ENCODE measurements around the gene CMTM8.

Gene CMTM8

DNA sequence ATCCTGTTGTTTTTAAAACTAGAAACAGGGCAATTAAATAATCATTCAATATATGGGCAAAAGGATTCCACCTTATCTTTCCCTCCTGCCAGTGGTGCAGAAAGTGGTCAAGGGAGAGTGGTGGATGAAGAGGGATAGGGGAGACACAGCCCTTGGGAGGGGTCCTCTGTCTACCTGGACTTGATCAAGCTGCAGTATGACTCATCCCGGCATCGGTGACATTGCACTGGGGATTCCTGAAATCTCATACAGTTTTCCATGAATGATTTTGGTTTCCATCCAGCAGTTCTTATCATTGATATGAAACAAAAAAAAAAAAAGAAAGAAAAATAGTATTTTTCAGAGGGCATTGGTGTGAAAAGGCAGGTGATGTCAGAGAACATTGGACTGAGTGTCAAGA lies 62.9 kb downstream of the CMTM8 start:
- no peaks in the 10 kb centered on the region for H3K27me3 ChIP-seq (ENCODE audit: control insufficient read depth in 1 of 2, insufficient read depth in 2 of 2, low read length in 2 of 2)
- H3K4me3 ChIP-seq (ENCODE audit: low read depth in 1 of 2, low read length in 2 of 2), result no peak overlapping the region
- H3K9me3 ChIP-seq (ENCODE audit: low read length), result no peaks in the 10 kb centered on the region
- no peak overlapping the region for H3K27ac ChIP-seq (ENCODE audit: low read depth, low read length)
- H3K9ac ChIP-seq (ENCODE audit: low read length), result no peak overlapping the region
- no peaks in the 10 kb centered on the region for H3K4me1 ChIP-seq (ENCODE audit: insufficient read depth, low read length)
- H3K36me3 ChIP-seq (ENCODE audit: insufficient read depth, low read length), result no peaks in the 10 kb centered on the region

DNA sequence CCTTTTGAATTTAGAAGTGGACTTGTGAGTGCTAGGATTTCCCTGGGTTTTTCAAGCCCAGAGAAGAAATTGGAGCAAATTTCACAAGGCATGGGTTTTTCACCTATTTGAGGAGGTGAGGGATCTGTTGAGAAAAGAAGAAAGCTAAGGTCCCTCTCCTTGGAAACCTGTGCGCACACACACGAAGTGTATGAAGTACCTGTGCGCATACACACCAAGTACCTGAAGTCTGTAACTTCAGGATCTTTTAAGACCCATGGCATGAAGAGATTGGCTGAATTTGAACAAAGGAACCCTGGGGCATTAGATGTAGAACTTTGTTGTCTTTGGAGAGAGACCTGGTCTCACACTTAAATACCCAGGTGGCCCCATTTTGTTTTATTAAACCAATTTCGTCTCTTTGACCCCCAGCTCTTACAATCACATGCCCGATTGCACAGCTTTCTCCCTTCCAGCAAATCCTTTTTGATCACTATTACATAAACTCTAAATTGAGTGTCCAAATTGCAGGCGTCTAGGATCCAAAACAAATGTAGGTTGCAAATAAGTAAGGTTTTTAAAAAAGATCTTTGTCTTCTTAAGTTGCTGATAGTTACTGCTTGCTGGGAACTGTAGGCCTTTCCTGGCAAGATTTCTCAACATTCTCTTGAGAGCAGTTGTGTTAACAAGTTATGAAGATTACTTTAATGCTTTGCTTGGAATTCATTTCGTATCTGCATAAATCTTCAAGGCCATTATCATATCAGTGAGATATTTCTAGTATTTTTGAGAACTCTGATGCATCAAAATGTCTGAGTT lies 64.3 kb downstream of the CMTM8 start:
- Histone ChIP-seq H3K4me3 (ENCODE audit: low read depth in 1 of 2, low read length in 2 of 2) (no peak overlapping the region), H3K4me1 (ENCODE audit: insufficient read depth, low read length) (no peaks in the 10 kb centered on the region), H3K27me3 (ENCODE audit: control insufficient read depth in 1 of 2, insufficient read depth in 2 of 2, low read length in 2 of 2) (no peaks in the 10 kb centered on the region), H3K36me3 (ENCODE audit: insufficient read depth, low read length) (no peaks in the 10 kb centered on the region), H3K9ac (ENCODE audit: low read length) (no peak overlapping the region), H3K27ac (ENCODE audit: low read depth, low read length) (no peak overlapping the region), H3K9me3 (ENCODE audit: low read length) (no peaks in the 10 kb centered on the region)

DNA sequence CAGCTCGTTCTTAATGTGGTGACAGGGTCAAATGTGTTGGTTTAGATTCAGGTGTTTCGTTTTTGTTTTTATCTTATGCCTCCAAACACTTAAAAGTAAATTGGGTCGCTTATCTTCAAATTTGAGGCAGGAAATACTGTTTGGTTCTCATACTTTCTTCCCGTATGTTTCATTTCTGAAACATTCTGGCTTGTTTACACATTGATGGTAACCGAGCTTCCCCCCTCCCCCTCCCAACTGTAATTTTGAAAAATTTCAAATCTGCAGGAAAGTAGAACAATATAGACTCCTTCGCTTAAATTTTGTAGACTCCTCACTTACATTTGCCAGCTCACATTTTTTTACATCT lies 64.9 kb downstream of the CMTM8 start:
- no peaks in the 10 kb centered on the region for H3K9me3 ChIP-seq (ENCODE audit: low read length)
- no peaks in the 10 kb centered on the region for H3K4me1 ChIP-seq (ENCODE audit: insufficient read depth, low read length)
- H3K27me3 ChIP-seq (ENCODE audit: control insufficient read depth in 1 of 2, insufficient read depth in 2 of 2, low read length in 2 of 2), result no peaks in the 10 kb centered on the region
- H3K36me3 ChIP-seq (ENCODE audit: insufficient read depth, low read length), result no peaks in the 10 kb centered on the region
- no peak overlapping the region for H3K9ac ChIP-seq (ENCODE audit: low read length)
- H3K4me3 ChIP-seq (ENCODE audit: low read depth in 1 of 2, low read length in 2 of 2), result no peak overlapping the region
- H3K27ac ChIP-seq (ENCODE audit: low read depth, low read length), result no peak overlapping the region

DNA sequence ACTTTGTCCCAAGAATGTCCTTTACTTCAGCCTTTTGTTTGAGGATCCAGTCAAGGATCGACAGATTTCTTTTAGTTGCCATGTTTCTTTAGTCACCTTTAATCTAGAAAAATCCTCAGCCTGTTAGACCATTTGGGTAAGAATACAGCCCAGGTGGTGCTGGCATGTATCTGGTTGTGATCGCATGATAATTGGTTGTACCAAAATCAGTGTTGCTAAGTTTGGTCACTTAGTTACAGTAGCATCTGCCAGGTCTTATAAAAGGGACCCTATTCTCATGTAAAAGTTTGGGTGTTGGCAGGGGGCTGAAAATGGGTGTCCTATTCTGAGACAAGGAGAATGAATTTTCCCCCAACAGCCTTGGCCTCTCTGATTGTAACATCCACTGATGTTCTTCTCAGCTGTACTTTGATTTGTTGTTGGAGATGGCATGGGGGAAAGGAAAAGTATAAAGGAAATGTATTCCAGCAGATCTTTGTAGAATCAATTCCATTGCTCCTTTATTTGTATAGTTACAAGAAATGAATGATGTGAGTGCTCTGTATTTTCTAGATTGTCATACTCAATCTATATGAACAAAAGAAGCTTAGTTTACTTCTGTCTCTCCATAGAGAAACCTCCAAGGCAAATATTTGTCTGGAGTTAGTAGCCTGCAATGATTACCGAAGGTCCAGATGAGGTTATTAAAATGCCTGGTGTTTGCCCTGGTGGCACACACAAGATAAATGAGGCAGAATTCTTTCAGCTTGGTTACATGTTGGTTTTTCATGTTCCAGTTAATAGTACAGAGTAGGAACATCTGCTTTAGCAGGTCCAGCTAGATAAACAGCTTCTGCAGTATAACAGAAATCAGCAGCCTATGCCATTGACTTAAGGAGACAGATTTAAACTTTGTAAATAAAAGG lies 65.7 kb downstream of the CMTM8 start:
- Histone ChIP-seq H3K9ac (ENCODE audit: low read length) (no peak overlapping the region), H3K27ac (ENCODE audit: low read depth, low read length) (no peak overlapping the region)

DNA sequence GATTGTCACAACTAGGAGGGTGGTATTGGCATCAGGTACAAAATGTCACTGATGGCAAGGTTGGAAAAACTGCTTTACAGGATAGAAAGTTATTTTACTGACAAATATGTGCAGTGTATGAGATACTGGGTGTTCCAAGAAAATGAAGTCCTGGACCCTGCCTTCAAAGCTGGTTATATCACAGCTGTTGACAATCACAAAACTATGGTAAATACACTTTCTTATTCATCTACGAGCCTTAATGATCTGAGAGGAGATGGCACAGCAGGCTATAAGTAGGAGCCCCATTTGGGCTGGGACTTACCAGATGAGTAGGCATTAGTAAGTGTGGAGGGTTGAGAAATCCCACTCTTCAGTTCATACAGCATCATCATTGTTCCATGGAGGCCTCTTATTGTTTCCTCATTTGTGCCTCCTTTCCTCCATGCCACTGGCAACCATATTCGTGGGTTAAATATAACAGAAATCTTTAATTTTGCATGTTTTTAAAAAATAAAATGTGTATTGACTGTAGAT lies 66.9 kb downstream of the CMTM8 start:
- H3K36me3 ChIP-seq (ENCODE audit: insufficient read depth, low read length), result no peaks in the 10 kb centered on the region
- H3K4me1 ChIP-seq (ENCODE audit: insufficient read depth, low read length), result no peaks in the 10 kb centered on the region
- no peaks in the 10 kb centered on the region for H3K27me3 ChIP-seq (ENCODE audit: control insufficient read depth in 1 of 2, insufficient read depth in 2 of 2, low read length in 2 of 2)
- no peak overlapping the region for H3K9ac ChIP-seq (ENCODE audit: low read length)
- no peak overlapping the region for H3K27ac ChIP-seq (ENCODE audit: low read depth, low read length)
- no peak overlapping the region for H3K4me3 ChIP-seq (ENCODE audit: low read depth in 1 of 2, low read length in 2 of 2)
- no peaks in the 10 kb centered on the region for H3K9me3 ChIP-seq (ENCODE audit: low read length)

More for the DNA sequence above, 65.7 kb downstream of the CMTM8 start:
- Histone ChIP-seq H3K9me3 (ENCODE audit: low read length) (no peaks in the 10 kb centered on the region), H3K36me3 (ENCODE audit: insufficient read depth, low read length) (no peaks in the 10 kb centered on the region), H3K27me3 (ENCODE audit: control insufficient read depth in 1 of 2, insufficient read depth in 2 of 2, low read length in 2 of 2) (no peaks in the 10 kb centered on the region), H3K4me3 (ENCODE audit: low read depth in 1 of 2, low read length in 2 of 2) (no peak overlapping the region), H3K4me1 (ENCODE audit: insufficient read depth, low read length) (no peaks in the 10 kb centered on the region)

DNA sequence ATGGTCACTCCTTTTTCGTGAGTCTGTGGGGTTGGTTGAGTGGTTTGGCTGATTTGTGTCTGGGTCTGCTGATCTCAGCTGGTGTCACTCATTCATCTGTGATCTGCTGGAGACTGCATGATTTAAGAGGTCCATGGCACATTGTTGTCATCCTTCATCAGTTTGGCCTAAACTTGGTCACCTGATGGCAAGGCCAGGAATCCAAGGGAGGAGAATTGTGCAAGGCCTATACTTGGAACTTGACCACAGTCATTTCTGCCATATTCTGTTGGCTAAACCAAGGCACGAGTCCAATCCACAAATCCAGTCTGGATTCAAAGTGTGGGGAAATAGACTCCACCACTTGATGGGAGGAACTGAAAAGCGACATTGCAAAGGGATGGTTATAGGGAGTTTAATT lies 67.6 kb downstream of the CMTM8 start:
- Histone ChIP-seq H3K27ac (ENCODE audit: low read depth, low read length) (no peak overlapping the region), H3K9ac (ENCODE audit: low read length) (no peak overlapping the region), H3K27me3 (ENCODE audit: control insufficient read depth in 1 of 2, insufficient read depth in 2 of 2, low read length in 2 of 2) (no peaks in the 10 kb centered on the region), H3K36me3 (ENCODE audit: insufficient read depth, low read length) (no peaks in the 10 kb centered on the region), H3K4me3 (ENCODE audit: low read depth in 1 of 2, low read length in 2 of 2) (no peak overlapping the region), H3K9me3 (ENCODE audit: low read length) (no peaks in the 10 kb centered on the region), H3K4me1 (ENCODE audit: insufficient read depth, low read length) (no peaks in the 10 kb centered on the region)

DNA sequence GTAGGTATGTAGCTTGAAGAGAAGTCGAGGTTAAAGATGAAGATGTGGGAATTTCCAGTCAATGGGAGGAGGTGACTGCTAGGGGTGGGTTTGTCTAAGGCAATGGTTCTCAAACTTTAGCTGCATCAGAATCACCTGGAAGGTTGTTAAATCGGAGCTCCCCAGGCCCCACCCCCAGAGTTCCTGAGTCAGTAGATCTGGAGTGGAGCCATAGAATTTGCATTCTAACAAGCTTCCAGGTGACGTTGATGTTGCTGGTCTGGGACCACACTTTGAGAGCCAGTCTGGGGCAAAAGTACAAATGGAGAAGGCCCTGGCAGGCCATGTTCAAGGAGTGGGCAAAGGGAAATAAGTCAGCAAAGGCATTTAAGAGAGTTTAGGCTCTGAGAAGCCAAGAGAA lies 69.1 kb downstream of the CMTM8 start:
- Histone ChIP-seq H3K4me1 (ENCODE audit: insufficient read depth, low read length) (no peaks in the 10 kb centered on the region), H3K9me3 (ENCODE audit: low read length) (no peaks in the 10 kb centered on the region), H3K27me3 (ENCODE audit: control insufficient read depth in 1 of 2, insufficient read depth in 2 of 2, low read length in 2 of 2) (no peaks in the 10 kb centered on the region), H3K4me3 (ENCODE audit: low read depth in 1 of 2, low read length in 2 of 2) (no peak overlapping the region), H3K36me3 (ENCODE audit: insufficient read depth, low read length) (no peaks in the 10 kb centered on the region), H3K9ac (ENCODE audit: low read length) (no peak overlapping the region), H3K27ac (ENCODE audit: low read depth, low read length) (no peak overlapping the region)

DNA sequence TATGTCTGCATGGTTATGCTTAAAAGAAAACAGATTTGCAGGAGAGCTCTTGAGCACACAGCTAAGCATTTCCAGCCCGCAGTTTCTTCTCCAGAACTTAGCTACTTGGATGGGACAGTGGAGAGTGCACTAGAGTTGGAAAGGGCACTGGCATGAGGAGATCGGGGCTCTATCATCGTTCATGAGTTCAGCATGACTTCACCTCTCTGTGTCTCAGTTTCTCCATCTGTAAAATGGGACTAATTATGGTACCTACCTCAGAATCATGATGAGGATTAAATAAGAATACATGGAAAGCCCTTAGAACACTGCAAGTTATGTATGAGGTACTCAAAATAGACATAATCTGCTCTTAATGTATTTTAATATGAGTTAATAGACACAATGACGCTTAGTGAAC lies 69.9 kb downstream of the CMTM8 start:
- Histone ChIP-seq H3K9ac (ENCODE audit: low read length) (no peak overlapping the region), H3K27ac (ENCODE audit: low read depth, low read length) (no peak overlapping the region), H3K27me3 (ENCODE audit: control insufficient read depth in 1 of 2, insufficient read depth in 2 of 2, low read length in 2 of 2) (no peaks in the 10 kb centered on the region), H3K4me1 (ENCODE audit: insufficient read depth, low read length) (no peaks in the 10 kb centered on the region), H3K4me3 (ENCODE audit: low read depth in 1 of 2, low read length in 2 of 2) (no peak overlapping the region), H3K9me3 (ENCODE audit: low read length) (no peaks in the 10 kb centered on the region), H3K36me3 (ENCODE audit: insufficient read depth, low read length) (no peaks in the 10 kb centered on the region)

DNA sequence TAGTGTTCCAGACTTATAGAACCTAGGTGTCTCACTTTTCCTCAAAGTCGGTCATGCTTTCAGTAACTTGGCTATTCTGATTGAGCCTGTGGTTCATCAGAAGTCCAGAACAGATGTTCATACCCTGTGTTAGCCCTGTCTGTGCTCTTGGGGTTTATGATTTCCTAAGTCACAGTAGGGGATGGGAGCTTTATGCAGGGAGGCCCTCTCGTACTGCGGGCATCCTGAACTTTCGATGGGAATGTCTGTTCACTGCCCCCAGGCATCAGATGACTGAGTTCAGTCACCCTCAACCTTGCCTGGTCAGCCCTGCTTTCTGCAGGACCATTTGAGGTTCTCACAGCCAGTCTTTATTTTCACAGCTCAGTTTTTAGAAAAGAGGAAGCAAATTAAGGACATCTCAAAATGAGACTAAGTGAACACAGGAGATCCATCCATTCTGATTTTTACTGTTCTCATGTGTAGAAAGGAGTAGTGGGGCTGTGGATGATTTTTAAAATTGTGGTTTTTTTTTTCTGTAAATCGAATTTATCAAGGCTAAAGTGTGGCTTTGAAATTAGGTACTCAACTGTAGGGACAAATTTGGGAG lies 71.3 kb downstream of the CMTM8 start:
- no peak overlapping the region for H3K27ac ChIP-seq (ENCODE audit: low read depth, low read length)
- H3K4me1 ChIP-seq (ENCODE audit: insufficient read depth, low read length), result no peaks in the 10 kb centered on the region
- H3K36me3 ChIP-seq (ENCODE audit: insufficient read depth, low read length), result no peaks in the 10 kb centered on the region
- no peaks in the 10 kb centered on the region for H3K27me3 ChIP-seq (ENCODE audit: control insufficient read depth in 1 of 2, insufficient read depth in 2 of 2, low read length in 2 of 2)
- no peak overlapping the region for H3K9ac ChIP-seq (ENCODE audit: low read length)
- H3K9me3 ChIP-seq (ENCODE audit: low read length), result no peaks in the 10 kb centered on the region
- no peak overlapping the region for H3K4me3 ChIP-seq (ENCODE audit: low read depth in 1 of 2, low read length in 2 of 2)

DNA sequence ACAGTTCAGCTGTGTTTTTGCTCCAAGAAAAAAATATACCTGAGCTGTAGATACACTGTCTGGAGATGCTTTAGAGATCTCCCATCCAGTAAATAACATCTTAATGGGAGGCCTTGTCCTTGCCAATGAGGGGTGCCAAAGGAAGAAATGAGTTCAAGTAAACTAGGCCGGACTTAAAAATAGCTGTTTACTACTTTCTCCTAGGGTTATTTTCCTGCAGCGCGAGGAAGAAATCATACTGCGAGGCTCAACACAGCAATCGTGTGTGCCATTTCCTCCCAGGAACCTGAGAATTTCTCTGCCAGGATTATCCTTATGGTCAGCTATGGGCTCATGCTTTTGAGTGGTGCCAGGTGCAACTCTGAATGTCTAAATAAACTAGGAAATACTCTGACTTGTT lies 71.9 kb downstream of the CMTM8 start:
- H3K9ac ChIP-seq (ENCODE audit: low read length), result no peak overlapping the region

More for the DNA sequence above, 71.9 kb downstream of the CMTM8 start:
- no peak overlapping the region for H3K27ac ChIP-seq (ENCODE audit: low read depth, low read length)
- H3K4me1 ChIP-seq (ENCODE audit: insufficient read depth, low read length), result no peaks in the 10 kb centered on the region
- H3K36me3 ChIP-seq (ENCODE audit: insufficient read depth, low read length), result no peaks in the 10 kb centered on the region
- H3K4me3 ChIP-seq (ENCODE audit: low read depth in 1 of 2, low read length in 2 of 2), result no peak overlapping the region
- no peaks in the 10 kb centered on the region for H3K9me3 ChIP-seq (ENCODE audit: low read length)
- no peaks in the 10 kb centered on the region for H3K27me3 ChIP-seq (ENCODE audit: control insufficient read depth in 1 of 2, insufficient read depth in 2 of 2, low read length in 2 of 2)

Measured in muscle layer of colon (tissue), 2 donors.